Lung (tissue), 12 donors: ENCODE measurements around the gene LMO1. TPM values are rescaled to one million over a fixed set of nuclear protein-coding genes. Genes with fewer than 3 reads are reported as not detected.

Source experiments
- ATAC-seq: fragments of 200-7000 bp; cut with Tn5 transposase; one replicate; pipeline ENCODE4 v1.9.1; 2020; ENCODE audit warnings: moderate number of reproducible peaks; ENCODE audit not compliant: insufficient read depth, low FRiP score
- DNase-seq, 3 donors: peaks; one replicate each; pipeline ENCODE4 v3.0.0-alpha.2; 2013 to 2017
- H3K27ac ChIP-seq, 2 donors: one replicate each; pipeline ENCODE4 v1.5.1; 2013; ENCODE audit warnings: mild to moderate bottlenecking in 2 of 2, moderate library complexity in 2 of 2, control low read depth in 1 of 2, inconsistent platforms in 1 of 2, low read depth in 1 of 2, low read length in 1 of 2
- H3K27me3 ChIP-seq, 3 donors: one replicate each; pipeline ENCODE4 v1.5.1; 2013; ENCODE audit warnings: low read length in 2 of 3; ENCODE audit not compliant: control insufficient read depth in 3 of 3, insufficient read depth in 3 of 3
- H3K36me3 ChIP-seq, 4 donors: one replicate each; pipeline ENCODE4 v1.5.1; 2013; ENCODE audit warnings: low read length in 4 of 4, mild to moderate bottlenecking in 1 of 4, moderate library complexity in 1 of 4; ENCODE audit not compliant: control insufficient read depth in 4 of 4, insufficient read depth in 4 of 4
- H3K4me1 ChIP-seq, 5 donors: one replicate each; pipeline ENCODE4 v1.5.1; 2013; ENCODE audit warnings: low read length in 5 of 5, mild to moderate bottlenecking in 2 of 5, moderate library complexity in 1 of 5; ENCODE audit not compliant: control insufficient read depth in 5 of 5, insufficient read depth in 5 of 5
- H3K4me3 ChIP-seq: one replicate; pipeline ENCODE4 v1.5.1; 2013; ENCODE audit warnings: mild to moderate bottlenecking, control low read depth, moderate library complexity
- H3K9ac ChIP-seq, 2 donors: one replicate each; pipeline ENCODE4 v1.5.1; 2013; ENCODE audit warnings: low read length in 2 of 2, control low read depth in 1 of 2; ENCODE audit not compliant: insufficient read depth in 1 of 2
- H3K9me3 ChIP-seq, 4 donors: one replicate each; pipeline ENCODE4 v1.5.1; 2013; ENCODE audit warnings: low read length in 3 of 4, mild to moderate bottlenecking in 1 of 4, moderate library complexity in 1 of 4; ENCODE audit not compliant: control insufficient read depth in 4 of 4, insufficient read depth in 3 of 4
- CTCF ChIP-seq: IDR thresholded peaks from 2 replicates; pipeline ENCODE4 v1.5.1; 2012; ENCODE audit warnings: mild to moderate bottlenecking; ENCODE audit errors: control extremely low read depth, extremely low read depth
- WGBS, 2 donors: extraction: QIAGEN DNeasy Blood & Tissue Kit; methylation state at CpG; one replicate each; pipeline ENCODE4 v1.1.7; 2013; 5-methylcytosine and 5-hydroxymethylcytosine counted together
- polyA plus RNA-seq, 2 donors: library from polyadenylated mRNA; stranded (reverse); fragments of 200-250 nt; gene quantifications; one replicate each; pipeline ENCODE4 v1.2.1, GENCODE V29; 2013
- total RNA-seq, 2 donors: library from RNA; depleted of rRNA in 1 of 2; stranded (reverse); fragments of >200 nt in 1 of 2; gene quantifications; one replicate each; pipeline ENCODE4 v1.2.1, GENCODE V29; 2014 to 2021
- donor health status: control.
- donor health status: control.
- donor health status: Bipolar disorder and iron deficiency.
- donor health status: healthy.
- donor health status: DM: yes; HTN: yes; CAD: no.

Gene LMO1
- total and polyA plus RNA-seq, 4 donors, result 0.26 to 0.34 TPM; not detected in 2

- no peak overlapping the region for H3K4me3 ChIP-seq
- no peak overlapping the region for H3K27ac ChIP-seq
- 94 to 100% methylated on average over 2 of the region's 2 CpGs for WGBS, 2 donors
- no peak for ATAC-seq
- no peak for TF ChIP-seq CTCF
- H3K9me3 ChIP-seq, result no peaks in the 10 kb centered on the region
- peaks cover 0 to 13% (median 4%) of the 10 kb centered on the region in 5 donors for H3K4me1 ChIP-seq
- DNase-seq, result no peak
- peaks cover 19 to 53% (median 44%) of the 10 kb centered on the region in 3 donors for H3K27me3 ChIP-seq
- no peak overlapping the region for H3K9ac ChIP-seq
- H3K36me3 ChIP-seq, result no peaks in the 10 kb centered on the region
Observed at GRCh38 chr11:8261291-8261690, 2.4 kb downstream of the LMO1 start.

DNA sequence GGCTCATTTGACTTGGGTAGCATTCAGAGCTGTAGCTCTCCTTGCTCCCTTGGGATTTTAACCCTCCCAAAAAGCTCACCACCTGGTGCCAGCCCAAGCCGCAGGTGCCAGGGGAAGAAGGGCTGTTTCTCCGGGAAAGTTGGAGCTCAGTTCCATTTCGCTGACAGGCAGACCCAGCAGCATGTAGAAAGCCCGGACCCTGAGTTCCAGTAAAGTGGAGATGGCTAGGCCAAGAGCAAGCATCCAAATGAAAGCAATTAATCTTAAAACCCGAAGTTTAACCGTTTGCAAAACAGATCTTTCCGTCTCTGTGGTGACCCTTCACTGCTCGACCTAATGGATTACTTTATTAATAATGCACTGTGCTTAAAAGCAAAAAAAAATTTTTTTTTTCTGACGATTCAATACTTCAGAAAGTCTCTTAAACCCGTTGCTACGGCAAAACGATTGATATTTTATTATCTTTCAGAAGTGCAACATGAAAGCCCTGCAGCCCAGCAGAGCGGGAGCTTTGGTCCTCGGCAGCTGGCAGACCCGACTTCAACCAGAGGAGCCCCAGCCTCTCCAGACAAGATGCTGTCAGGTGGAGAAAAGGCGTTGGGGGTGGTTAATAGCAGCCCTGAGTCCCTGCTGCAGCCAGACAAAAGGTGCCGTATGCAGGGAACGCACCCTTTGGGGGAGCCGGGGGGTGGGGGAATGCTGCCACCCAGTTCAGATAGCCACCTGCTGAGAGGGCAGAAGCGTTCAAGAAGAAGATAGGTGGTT, 3.3 kb downstream of the LMO1 start:
- Histone ChIP-seq H3K27me3 (peaks cover 13 to 46% (median 40%) of the 10 kb centered on the region in 3 donors), H3K9me3 (no peaks in the 10 kb centered on the region), H3K4me1 (peaks cover 0 to 13% (median 4%) of the 10 kb centered on the region in 5 donors), H3K9ac (no peak overlapping the region), H3K4me3 (no peak overlapping the region), H3K27ac (no peak overlapping the region), H3K36me3 (no peaks in the 10 kb centered on the region)
- DNase-seq (no peak), ATAC-seq (no peak)
- TF ChIP-seq CTCF, result no peak
- WGBS, 2 donors, result 83 to 92% methylated on average over 20 of the region's 20 CpGs

GRCh38 chr11:8259306-8259959, 4.2 kb downstream of the LMO1 start:
- H3K4me3 ChIP-seq, result no peak overlapping the region
- no peak for DNase-seq
- H3K4me1 ChIP-seq, result peaks cover 0 to 13% (median 4%) of the 10 kb centered on the region in 5 donors
- no peak for ATAC-seq
- H3K9me3 ChIP-seq, result no peaks in the 10 kb centered on the region
- no peak overlapping the region for H3K9ac ChIP-seq
- WGBS, 2 donors, result 63 to 76% methylated on average over 11 of the region's 11 CpGs
- peaks cover 13 to 40% (median 33%) of the 10 kb centered on the region in 3 donors for H3K27me3 ChIP-seq
- no peak for TF ChIP-seq CTCF
- no peak overlapping the region for H3K27ac ChIP-seq
- no peaks in the 10 kb centered on the region for H3K36me3 ChIP-seq
